Measurements from ENCODE around the gene FAM241B.

The FAM241B gene

DNA sequence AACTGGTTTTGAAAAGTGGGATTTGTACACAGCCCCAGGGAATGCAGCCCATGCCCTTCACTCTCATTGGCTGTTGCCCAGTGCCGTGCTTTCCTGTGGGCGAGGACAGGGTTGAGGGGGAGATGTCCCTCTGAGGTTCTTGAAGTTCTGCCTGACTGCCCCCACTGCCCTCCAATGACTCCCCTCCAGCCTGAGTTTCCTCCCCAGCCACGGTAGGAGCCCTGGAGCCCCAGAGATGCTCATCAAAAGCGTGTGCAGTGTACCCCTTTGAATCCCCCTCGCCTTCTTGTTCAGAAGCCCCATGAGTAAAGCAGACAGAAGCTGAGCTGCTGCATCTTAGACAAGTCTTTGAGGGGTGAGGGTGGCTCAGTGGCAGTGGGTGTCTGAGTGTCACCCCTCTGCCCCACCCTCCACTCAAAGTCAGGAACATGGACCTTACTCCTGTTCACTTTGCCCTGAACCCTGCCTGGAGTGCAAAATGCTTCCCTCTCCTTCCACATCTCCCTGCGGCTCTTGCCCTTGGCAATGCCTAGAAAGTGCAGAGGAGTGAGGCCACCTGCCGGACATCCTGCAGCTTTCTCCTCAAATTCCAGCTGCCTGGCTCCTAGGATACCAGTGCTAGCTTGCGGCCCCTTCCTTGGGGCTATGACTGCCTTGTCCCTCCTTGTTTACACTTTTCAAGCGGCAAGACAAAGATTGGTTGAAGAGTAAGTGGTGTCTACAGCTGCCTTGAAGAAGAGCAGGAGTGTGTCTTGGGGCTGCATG lies 19.9 kb downstream of the FAM241B start:
- no peak for DNase-seq

GRCh38 chr10:69650589-69651261 lies 20.7 kb downstream of the FAM241B start:
- DNase-seq: no peak

- DNase-seq: no peak
Observed at GRCh38 chr10:69651362-69651761, 21.3 kb downstream of the FAM241B start.

DNA sequence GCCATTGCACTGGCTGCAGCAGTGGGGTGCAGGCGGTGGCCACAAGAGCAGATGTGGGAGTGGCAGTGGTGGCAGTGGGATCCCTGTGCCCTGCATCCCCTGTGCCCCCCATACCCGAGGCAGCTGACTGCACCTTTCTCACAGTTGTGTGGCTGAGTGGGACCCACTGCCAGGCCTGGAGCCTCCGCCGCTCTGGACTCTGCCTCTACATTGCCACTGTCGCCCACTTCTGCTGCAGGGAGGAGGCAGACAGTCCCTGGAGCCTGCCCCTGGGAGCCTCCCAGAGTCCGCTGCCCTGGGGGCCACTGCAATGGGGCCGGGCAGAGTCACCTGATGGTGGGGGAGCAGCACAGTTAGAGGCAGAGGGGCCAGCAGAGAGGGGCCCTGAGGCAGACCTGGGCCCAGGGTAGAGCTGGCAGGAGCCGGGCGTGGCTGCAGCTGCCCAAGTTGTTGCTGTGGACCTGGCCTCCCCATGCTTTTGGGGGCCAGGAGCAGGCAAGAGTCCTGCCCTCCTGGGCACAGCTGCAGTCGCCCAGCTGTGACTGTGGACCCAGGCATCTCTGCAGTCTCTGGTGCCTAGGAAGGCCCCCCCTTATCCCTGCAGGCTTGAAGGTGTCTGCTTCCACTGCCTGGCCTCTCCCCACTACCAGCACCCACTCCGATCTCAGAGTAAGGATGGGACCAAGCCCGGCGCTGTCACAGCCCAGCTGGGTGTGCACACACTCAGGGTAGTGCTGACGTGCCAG lies 22.2 kb downstream of the FAM241B start:
- no peak for DNase-seq

- no peak for DNase-seq
Observed at GRCh38 chr10:69652857-69653199, 22.8 kb downstream of the FAM241B start.

DNA sequence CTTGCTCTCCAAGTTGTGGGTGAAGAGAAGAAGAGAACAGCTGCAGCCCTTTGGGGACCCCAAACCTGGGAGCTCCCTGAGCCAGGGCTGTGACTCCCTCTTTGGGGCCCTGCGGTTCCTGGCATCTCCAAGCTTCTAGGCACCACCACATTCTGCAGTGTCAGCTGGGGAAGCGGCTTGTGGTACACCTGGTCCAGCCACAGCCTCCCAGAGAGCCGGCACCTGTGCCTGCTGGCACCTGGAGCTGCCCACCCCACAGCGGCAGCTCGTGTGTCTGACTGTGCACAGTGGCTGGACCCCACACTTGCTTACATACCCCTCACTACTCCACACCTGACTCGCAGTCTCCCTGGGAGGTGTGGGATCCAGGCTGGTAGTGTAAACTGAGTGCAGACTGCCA lies 23.5 kb downstream of the FAM241B start:
- no peak for DNase-seq

DNA sequence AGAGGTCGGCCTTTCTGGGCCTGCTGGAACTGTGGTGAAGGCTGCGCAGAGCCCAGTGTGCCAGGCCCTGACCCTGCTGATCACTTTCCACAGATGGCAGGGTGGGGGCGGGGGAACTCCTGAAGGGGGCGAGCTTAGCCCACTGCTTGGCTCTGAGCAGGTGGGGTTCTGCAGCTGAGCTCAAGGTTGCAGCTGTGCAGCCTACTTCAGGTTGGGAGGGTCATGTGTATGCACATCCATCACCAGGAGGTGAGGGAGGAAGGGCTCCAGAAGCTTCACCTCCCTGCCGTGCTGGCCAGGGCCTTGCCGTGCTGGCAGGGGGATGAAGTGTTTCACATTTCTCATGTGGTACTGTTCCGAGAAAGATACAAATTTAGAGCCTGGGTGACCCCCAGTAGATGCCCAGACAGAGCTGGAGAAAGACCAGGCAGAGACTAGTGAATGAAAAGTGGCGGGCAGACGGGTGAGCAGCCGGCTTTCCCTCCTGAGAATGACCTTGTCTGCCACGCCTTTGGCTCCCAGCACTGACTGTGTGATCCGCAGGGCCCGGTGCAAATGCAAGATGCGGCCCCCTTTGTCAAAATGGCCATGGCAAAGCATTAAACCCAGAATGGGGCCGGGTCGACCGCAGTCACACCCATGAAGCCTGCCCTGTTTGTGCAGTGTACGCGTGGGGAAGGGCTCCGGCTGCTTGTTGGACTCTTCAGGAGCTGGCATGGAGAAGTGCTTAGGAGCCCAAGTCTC lies 25.2 kb downstream of the FAM241B start:
- DNase-seq: no peak

DNA sequence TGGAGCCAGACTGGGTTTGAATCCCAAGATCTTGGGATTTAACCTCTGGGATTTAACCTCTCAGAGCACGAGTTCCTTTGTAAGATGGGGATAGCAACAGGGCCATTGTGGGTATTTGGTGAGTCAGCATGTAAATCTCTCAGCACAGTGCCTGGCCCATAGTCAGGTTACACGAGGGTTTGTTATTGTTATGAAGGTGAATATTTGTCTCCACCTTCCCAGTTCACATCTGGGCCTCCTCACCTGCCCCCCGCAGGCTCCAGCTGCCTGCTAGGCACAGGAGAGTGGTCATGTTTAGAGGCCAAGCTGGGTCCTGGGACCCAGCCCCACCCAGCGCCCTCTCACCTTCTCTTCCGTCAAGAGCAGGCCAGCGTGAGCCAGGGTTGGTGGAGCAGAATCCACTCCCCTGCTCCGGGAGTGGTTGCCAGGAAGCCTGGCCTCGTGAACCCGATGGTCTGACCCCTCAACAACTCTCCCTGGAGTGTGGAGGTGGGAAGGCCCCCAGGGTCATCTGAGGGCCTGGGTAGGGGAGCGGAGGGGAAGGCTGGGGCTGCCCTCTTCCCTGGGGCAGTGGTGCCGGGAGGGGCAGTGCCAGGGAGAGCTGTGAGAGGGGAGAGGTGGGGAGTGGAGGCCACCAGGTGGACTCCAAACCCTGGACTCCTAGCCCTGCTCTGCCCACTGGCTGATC lies 26.0 kb downstream of the FAM241B start:
- DNase-seq: no peak

DNA sequence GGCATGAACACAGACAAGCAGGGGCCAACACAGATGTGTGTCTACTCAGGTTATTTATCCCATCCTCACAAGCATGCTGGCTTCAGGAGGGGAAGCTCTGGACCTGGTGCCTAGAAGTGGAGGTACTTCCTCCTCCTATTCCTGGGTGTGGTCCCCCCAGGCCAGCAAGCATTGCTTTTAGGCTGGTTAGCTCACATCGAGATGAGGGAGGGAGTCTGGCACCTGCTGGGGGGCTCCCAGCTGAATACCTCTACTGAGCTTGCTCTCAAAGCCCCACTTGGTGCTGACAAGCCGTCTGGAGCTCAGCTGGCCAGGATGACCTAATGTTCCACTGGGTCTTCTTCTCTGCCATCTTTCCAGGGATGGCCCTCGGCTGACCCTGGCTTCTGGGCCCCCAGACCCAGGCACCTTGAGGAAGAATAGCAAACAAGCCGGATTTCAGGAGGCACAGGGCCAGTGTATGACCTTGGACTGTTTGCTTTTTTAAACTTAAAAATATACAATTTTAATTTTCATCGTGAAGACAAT lies 26.8 kb downstream of the FAM241B start:
- DNase-seq: no peak

GRCh38 chr10:69657430-69657829 lies 27.4 kb downstream of the FAM241B start:
- DNase-seq: no peak

DNA sequence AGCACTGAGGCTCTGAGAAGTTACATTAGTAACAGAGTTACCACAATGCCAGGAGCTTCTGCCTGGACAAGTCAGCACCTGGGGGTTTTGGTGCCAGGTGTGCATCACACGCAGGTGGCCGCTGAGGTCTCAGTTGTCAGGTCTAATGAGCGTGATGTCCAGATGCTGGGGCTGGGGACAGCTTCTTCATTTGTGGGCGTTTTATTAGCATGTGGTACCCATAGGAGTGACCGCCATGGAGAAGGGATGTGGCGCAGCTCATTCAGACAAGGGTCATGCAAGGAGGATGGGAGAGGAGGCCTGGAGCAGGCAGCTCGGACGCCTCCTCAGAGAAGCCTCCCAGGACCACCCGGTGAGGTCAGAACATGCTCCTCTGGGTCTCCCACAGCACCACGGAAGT lies 27.8 kb downstream of the FAM241B start:
- DNase-seq: no peak

DNA sequence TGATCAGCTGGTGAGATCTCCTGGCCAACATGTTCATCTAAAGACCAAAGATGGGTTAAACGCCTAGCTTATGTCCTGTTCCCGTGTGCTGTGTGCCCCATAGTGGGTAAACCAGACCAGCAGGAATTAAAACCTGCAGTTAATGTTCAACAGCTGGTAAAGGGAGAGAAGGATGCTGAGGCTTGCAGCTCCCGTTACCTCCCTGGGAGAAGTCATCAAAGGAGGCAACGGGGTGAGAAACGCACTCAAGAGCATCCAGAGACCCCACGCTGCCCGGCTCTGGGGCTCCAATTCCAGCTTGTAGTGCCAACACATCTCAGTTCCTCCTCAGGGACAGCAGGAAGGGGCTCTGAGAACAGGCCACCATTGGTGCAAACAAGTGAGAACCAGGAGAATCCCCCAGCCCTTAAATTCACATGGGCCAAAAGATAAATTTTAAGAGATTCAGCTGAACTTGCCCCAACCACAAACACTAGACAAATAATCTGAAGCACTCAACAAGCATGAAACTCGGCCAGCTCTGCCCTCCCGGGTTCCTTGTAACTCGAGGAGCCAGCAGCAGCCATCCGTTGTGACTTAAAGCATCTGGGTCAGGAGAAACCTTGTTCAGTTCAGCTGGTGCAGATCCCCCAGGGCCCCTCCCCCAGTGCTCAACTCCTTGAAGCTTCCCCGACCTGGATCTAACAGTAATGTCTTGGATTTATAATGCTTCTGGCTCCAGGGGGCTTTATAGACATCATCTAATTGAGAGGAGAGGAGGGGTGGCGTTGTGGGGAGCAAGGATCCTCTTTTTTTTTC lies 29.4 kb downstream of the FAM241B start:
- no peak for DNase-seq

DNA sequence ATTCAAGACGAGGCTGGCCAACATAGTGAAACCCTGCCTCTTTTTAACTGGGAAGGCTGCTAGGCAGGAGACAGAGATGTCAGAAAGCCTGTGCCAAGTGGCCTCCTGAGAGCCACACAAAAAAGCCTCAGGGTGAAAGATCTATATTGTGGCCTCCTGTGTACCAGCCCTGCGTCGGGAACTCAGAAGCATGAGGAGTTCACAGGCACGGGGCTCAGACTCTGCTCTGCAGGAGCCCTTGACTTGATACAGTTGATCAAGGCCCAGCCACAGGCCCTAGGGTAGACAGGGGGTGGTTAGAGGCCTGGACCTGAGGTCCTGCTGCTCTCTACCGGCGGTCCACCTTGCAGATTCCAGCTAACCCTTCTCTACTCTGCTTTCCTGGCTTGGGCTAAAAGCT lies 30.2 kb downstream of the FAM241B start:
- no peak for DNase-seq

DNA sequence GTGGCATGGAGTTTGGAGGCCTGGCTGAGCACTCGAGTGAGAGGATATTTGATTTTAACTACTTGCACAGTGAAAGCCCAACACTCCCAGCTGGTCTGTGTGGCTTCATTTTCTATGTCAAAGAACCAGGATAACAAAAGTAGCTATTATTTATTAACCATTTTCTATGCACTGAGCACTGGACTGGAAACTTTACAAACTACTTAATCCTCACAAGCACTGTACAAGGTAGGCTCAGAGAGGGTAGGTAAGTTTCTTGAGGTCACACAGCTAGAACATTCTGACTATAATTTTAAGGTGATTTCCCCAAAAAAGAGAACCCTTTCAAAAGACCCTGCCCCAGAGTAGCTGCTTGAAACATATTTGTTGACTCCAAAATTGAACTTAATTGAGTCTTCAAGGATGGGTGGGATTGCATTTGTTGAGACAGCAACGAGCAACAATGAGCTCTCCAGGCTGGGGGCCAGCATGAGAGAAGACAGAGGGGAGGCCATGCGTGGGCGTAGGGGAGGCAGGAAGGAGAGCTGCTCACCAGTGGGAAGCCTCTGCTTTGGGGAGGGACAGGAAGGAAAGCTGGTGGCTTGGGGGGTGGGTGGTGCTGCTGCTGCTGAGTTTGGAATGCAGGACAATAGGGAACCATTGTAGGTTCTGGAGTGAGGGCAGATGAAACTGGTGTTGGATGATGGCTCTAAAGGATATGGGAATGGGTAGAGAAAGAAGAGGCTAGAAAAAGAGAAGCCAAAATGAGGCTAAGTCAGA lies 31.5 kb downstream of the FAM241B start:
- DNase-seq: no peak

DNA sequence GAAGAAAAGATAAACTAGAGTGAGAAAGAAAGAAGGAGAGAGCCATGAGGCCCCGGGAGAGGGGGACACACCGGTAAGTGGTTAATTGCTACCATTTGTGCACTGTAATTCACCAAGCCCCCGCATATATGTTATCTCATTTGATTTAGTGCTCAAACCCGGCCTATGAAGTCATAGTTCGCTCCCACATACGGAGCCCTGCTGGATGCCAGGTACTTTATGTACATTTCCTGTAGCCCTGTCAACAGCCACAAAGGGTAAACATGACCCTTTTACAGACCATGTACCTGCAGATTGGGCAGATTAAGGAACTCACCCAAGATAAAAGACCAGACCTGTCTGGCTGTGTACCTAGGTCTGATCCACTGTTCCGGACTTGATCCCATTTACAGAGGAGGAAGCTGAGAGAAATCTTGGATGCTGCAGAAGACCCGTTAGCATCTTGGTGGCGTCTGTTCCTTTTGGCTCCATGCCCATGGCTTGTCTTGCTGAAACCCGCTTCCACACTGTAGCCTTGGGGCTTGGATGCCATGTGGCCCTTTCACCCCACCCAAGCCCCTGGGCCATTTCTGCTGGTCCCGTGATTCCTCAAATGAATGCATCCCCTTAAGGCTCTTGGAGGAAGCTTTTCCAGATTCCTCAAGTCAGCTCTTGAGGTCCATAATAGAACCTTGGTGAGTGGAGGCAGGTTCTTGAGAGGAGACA lies 32.3 kb downstream of the FAM241B start:
- no peak for DNase-seq

- DNase-seq: no peak
Observed at GRCh38 chr10:69662901-69663300, 32.9 kb downstream of the FAM241B start.

DNA sequence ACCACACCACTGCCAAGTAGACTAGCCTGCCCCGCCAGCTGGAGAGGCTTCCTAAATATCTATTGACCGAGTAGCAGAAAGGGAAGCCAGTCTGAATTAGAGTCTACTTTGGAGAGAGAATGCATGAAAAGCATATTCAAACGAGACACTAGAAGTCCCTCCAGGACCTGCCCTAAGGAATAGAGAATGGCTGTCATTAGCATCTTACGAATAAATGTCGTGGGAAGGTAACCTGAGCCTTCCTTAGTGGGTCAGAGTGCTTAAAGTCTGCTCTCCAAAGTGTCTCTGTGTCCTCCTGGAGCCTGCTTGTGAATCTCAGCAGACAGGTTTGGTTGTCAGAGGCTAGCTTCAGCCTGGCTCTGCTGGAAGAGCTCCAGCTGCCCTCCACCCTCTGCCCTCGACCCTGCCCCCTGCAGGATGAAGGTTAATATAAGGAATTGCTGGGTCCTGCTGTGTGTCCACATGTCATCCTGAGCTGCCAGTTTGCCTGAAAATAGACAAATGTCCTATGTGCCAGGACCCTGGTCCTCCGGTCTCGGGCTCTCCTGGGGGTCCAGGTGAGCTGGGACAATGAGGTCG lies 33.4 kb downstream of the FAM241B start:
- peak in 1 of 2 experiments; percentile 19 for DNase-seq

DNA sequence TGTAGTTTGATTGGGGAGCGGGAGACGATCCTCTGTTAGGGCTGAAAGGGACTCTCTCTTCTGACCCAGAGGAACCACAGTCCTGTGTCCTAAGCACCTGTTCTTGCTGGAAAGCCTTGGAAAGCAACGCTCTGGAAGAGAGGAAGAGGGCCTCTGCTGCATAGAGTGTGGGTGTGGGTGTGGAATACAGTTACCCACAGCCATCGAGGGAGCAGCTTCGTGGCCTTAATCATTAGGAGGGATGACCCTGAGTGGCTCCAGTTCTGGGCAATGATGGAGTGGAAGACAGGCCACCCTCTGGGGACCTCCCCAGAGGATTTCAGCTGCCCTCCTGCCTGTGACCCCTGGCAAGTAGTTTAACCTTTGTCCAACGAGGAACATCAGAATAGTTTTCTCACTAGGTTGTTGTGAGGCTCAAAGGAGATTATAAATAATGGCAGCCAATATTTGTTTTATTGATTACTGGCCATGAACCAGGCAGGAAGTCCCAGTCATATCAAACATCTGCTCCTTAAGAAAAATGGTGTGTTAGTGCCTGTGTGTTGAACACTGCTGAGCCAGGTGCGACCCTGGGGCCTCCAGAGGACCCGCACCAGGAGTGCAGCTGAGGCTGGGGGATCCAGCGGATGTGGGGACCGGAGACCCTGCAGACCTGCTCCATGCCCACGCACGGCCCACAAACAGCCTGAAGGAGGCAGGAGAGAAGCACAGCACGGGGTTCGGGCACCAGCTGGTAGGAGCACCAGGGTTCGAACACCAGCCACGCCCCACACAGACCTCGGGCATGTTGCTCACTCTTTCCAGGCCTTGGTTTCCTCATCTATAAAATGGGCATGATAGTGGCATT lies 35.6 kb downstream of the FAM241B start:
- no peak for DNase-seq

DNA sequence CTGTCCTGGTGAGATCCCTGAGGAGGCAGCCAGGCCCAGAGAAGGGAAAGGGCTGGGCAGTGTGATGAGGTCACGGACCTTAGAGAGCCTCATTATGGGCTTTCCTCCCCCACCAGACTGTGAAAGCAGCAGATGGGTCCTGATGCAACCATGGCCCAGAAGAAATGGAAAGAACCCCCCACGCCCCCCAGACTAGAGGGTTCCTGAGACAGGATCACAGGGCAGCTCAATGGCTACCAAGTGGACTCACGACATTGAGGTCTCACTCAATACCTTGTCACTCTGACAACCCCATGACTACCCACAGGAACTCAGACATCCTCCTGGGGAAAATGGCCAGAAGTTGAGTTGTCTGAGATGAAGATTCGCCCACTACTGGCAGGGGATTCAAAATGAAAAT lies 36.7 kb downstream of the FAM241B start:
- no peak for DNase-seq

Measured in NCI-H526 (cell line).